ENCODE measurements around the gene ELK3. TPM values are rescaled to one million over a fixed set of nuclear protein-coding genes. Genes with fewer than 3 reads are reported as not detected.
A peak's percentile ranks its signal among the peaks of the same experiment; 100 is the strongest.

Gene ELK3
- total RNA-seq, 1 donor from 2014 or later: 4.8 TPM

DNA sequence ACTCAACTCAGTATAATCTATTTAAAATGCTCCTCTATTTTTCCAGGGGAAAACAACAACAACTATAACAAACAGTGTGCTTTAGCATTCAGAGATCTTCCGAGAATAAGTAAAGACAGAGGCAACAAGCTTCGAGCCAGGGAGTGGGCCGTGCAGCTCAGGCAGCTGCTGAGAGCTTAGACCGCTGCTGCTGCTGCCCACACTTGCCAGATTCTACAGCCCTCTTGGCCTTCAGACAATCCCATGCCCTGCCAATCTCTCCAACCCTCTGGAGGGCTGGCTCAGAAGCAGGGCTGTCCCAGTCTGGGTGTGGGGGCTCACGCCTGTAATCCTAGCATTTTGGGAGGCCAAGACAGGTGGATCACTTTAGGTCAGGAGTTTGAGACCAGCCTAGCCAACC is 23.4 kb upstream of the ELK3 start:
- H3F3A ChIP-seq (ENCODE audit: low read depth): no peaks in the 10 kb centered on the region
- no peak overlapping the region for H3K4me2 ChIP-seq
- H2AFZ ChIP-seq (replicated peaks): no peak overlapping the region
- Mint-ChIP-seq H3K27me3 (ENCODE audit: insufficient read depth, low read depth) (peaks cover 2% of the 10 kb centered on the region), H3K27ac (peak overlapping the region; percentile 1), H3K4me1 (peaks cover 9% of the 10 kb centered on the region), H3K9me3 (peaks cover 5% of the 10 kb centered on the region), H3K4me3 (no peak overlapping the region), H3K36me3 (no peaks in the 10 kb centered on the region)
- no peak overlapping the region for H3K27ac ChIP-seq
- no peaks in the 10 kb centered on the region for H3K36me3 ChIP-seq
- H3K9me3 ChIP-seq (ENCODE audit: low read depth): no peaks in the 10 kb centered on the region
- H4K20me1 ChIP-seq (ENCODE audit: low read depth): no peaks in the 10 kb centered on the region
- no peak overlapping the region for H3K9ac ChIP-seq
- no peaks in the 10 kb centered on the region for H3K4me1 ChIP-seq
- no peak for TF ChIP-seq EZH2phosphoT487 (IDR thresholded peaks at IDR 0.05)
- TF ChIP-seq, protein P1, sequence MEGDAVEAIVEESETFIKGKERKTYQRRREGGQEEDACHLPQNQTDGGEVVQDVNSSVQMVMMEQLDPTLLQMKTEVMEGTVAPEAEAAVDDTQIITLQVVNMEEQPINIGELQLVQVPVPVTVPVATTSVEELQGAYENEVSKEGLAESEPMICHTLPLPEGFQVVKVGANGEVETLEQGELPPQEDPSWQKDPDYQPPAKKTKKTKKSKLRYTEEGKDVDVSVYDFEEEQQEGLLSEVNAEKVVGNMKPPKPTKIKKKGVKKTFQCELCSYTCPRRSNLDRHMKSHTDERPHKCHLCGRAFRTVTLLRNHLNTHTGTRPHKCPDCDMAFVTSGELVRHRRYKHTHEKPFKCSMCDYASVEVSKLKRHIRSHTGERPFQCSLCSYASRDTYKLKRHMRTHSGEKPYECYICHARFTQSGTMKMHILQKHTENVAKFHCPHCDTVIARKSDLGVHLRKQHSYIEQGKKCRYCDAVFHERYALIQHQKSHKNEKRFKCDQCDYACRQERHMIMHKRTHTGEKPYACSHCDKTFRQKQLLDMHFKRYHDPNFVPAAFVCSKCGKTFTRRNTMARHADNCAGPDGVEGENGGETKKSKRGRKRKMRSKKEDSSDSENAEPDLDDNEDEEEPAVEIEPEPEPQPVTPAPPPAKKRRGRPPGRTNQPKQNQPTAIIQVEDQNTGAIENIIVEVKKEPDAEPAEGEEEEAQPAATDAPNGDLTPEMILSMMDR (IDR thresholded peaks at IDR 0.05): no peak
- TF ChIP-seq EZH2 (IDR thresholded peaks at IDR 0.05): no peak
- no peak for DNase-seq (ENCODE audit: low spot score)
- no peaks in the 10 kb centered on the region for H3K27me3 ChIP-seq
- H3K79me2 ChIP-seq (ENCODE audit: low read depth): no peaks in the 10 kb centered on the region
- H3K4me3 ChIP-seq: no peak overlapping the region

DNA sequence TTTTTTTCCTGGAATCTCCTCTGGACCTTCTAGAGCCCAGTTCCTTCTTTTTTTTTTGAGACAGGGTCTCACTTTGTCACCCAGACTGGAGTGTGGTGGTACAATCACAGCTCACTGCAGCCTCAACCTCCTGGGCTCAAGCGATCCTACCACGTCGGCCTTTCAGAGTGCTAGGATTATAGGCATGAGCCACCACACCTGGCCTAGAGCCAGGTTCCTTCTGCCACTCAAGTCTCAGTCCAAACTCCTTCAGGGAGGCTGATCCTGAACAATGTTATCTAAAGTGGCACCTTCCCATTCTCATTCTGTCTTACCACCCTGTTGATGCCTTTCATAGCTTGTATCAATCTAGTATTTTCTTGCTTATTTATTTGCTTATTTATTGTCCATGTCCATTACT is 22.3 kb upstream of the ELK3 start:
- Histone ChIP-seq H3K9ac (no peak overlapping the region), H2AFZ (replicated peaks) (no peak overlapping the region), H4K20me1 (ENCODE audit: low read depth) (no peaks in the 10 kb centered on the region), H3K4me3 (no peak overlapping the region), H3K4me2 (no peak overlapping the region), H3K79me2 (ENCODE audit: low read depth) (no peaks in the 10 kb centered on the region), H3K4me1 (no peaks in the 10 kb centered on the region), H3K27ac (no peak overlapping the region), H3F3A (ENCODE audit: low read depth) (no peaks in the 10 kb centered on the region), H3K36me3 (no peaks in the 10 kb centered on the region), H3K27me3 (no peaks in the 10 kb centered on the region), H3K9me3 (ENCODE audit: low read depth) (no peaks in the 10 kb centered on the region)
- Mint-ChIP-seq H3K9me3 (peaks cover 12% of the 10 kb centered on the region), H3K4me3 (no peak overlapping the region), H3K36me3 (no peaks in the 10 kb centered on the region), H3K27ac (no peak overlapping the region), H3K27me3 (ENCODE audit: insufficient read depth, low read depth) (peaks cover 5% of the 10 kb centered on the region), H3K4me1 (peaks cover 5% of the 10 kb centered on the region)
- no peak for DNase-seq (ENCODE audit: low spot score)
- TF ChIP-seq EZH2 (IDR thresholded peaks at IDR 0.05) (no peak), EZH2phosphoT487 (IDR thresholded peaks at IDR 0.05) (no peak)
- TF ChIP-seq, protein P1 (IDR thresholded peaks at IDR 0.05): no peak

DNA sequence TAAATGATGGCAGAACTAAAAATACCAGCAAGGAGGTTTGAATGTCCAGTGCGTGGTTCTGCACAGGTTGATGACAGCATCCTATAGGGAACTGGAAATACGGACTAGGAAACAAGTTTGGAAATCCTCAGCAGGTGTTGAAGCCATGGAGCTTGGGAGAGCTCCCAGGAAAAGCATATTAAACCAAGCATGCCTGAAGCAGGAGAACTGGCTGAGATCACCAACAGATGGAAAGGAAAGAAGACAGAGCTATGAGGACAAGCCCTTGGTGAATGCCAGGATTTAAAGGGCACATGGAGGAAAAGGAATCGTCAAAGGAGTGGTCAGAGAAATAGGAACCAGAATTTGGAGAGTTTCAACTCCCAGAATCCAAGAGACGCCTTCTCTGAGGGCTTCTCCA is 21.2 kb upstream of the ELK3 start:
- Mint-ChIP-seq H3K4me3 (no peak overlapping the region), H3K27me3 (ENCODE audit: insufficient read depth, low read depth) (peaks cover 8% of the 10 kb centered on the region), H3K27ac (no peak overlapping the region), H3K9me3 (peaks cover 15% of the 10 kb centered on the region), H3K36me3 (no peaks in the 10 kb centered on the region), H3K4me1 (peaks cover 5% of the 10 kb centered on the region)
- Histone ChIP-seq H3K36me3 (no peaks in the 10 kb centered on the region), H3K27me3 (no peaks in the 10 kb centered on the region), H3K9me3 (ENCODE audit: low read depth) (no peaks in the 10 kb centered on the region), H4K20me1 (ENCODE audit: low read depth) (no peaks in the 10 kb centered on the region), H3K9ac (no peak overlapping the region), H3K4me1 (no peaks in the 10 kb centered on the region), H3K4me2 (no peak overlapping the region), H3F3A (ENCODE audit: low read depth) (no peaks in the 10 kb centered on the region), H3K27ac (no peak overlapping the region), H3K4me3 (no peak overlapping the region), H3K79me2 (ENCODE audit: low read depth) (no peaks in the 10 kb centered on the region), H2AFZ (replicated peaks) (no peak overlapping the region)
- TF ChIP-seq, protein P1 (IDR thresholded peaks at IDR 0.05): no peak
- TF ChIP-seq EZH2phosphoT487 (IDR thresholded peaks at IDR 0.05): no peak
- TF ChIP-seq EZH2 (IDR thresholded peaks at IDR 0.05): no peak
- no peak for DNase-seq (ENCODE audit: low spot score)
